ENCODE measurements around the gene CA5B. TPM values are rescaled to one million over a fixed set of nuclear protein-coding genes. Genes with fewer than 3 reads are reported as not detected.

Gene CA5B
- total and polyA plus RNA-seq, 2 of the 8 experiments (the other 6 are each of a cell fraction or from before 2014, with no cell fraction given) = 3.3 to 8.6 TPM

- TF ChIP-seq CHD7 (IDR thresholded peaks at IDR 0.05; ENCODE audit: insufficient replicate concordance, low read length) = no peak
- no peak; the same call in 1 of the 2 replicates for TF ChIP-seq SRF (IDR thresholded peaks at IDR 0.05; ENCODE audit: low read depth, low read length)
- no peak for TF ChIP-seq PHF8 (conservative IDR thresholded peaks at IDR 0.05; ENCODE audit: low read depth, low read length)
- no peak for TF ChIP-seq TCF12 (IDR thresholded peaks at IDR 0.05; ENCODE audit: low read depth, low read length)
- no peak for TF ChIP-seq GTF2F1 (IDR thresholded peaks at IDR 0.05; ENCODE audit: borderline replicate concordance, low read depth, low read length)
- TF ChIP-seq USF2 (IDR thresholded peaks at IDR 0.05; ENCODE audit: low read length) = no peak
- no peak for TF ChIP-seq NRF1 (IDR thresholded peaks at IDR 0.05; ENCODE audit: low read depth, low read length)
- TF ChIP-seq MAFK (IDR thresholded peaks at IDR 0.05; ENCODE audit: low read depth, low read length) = no peak
- TF ChIP-seq MAX (IDR thresholded peaks at IDR 0.05) = no peak
- TF ChIP-seq POU5F1 (IDR thresholded peaks at IDR 0.05; ENCODE audit: low read depth, low read length) = no peak
Measured at GRCh38 chrX:15822922-15823321, 84.9 kb downstream of the CA5B start (continued).
